Testis (tissue), 3 donors: ENCODE results near the gene TTC39A. TPM values are rescaled to one million over a fixed set of nuclear protein-coding genes. Genes with fewer than 3 reads are reported as not detected.

Source experiments
- DNase-seq: peaks from one replicate; pipeline ENCODE4 v3.0.0-alpha.2; 2019
- H3K27ac ChIP-seq, 2 donors: fragments of 200-600 bp; sonication (generic); one replicate each; pipeline ENCODE4 v1.5.1; 2019
- H3K27me3 ChIP-seq: fragments of 200-600 bp; sonication (generic); one replicate; pipeline ENCODE4 v1.5.1; 2019
- H3K36me3 ChIP-seq: fragments of 200-600 bp; sonication (generic); one replicate; pipeline ENCODE4 v1.5.1; 2017; ENCODE audit warnings: low read depth; ENCODE audit errors: missing control alignments
- H3K4me1 ChIP-seq: fragments of 200-600 bp; sonication (generic); one replicate; pipeline ENCODE4 v1.5.1; 2019
- H3K4me3 ChIP-seq, 2 donors: fragments of 200-600 bp; sonication (generic); one replicate each; pipeline ENCODE4 v1.5.1; 2017 to 2019
- H3K9me3 ChIP-seq: fragments of 200-600 bp; sonication (generic); one replicate; pipeline ENCODE4 v1.5.1; 2017
- POLR2A ChIP-seq: fragments of 450-650 bp; IDR thresholded peaks from one replicate; pipeline ENCODE4 v1.6.1; 2017; ENCODE audit warnings: antibody characterized with exemption, mild to moderate bottlenecking, moderate library complexity
- WGBS, 2 donors: methylation state at CpG; one replicate each; pipeline ENCODE4 v1.1.5; 2018; 5-methylcytosine and 5-hydroxymethylcytosine counted together
- intact Hi-C: fragments of 100-400 bp; cut with DNase I; formaldehyde crosslinking; loops from one replicate; pipeline ENCODE4 v1.15.1; 2023; ENCODE audit warnings: low total_unique reads
- polyA plus RNA-seq: library from polyadenylated mRNA; stranded (reverse); fragments of 350-450 nt; fragmentation: Illumina TruSeq; extraction: RNeasy Lipid Tissue Mini Kit (QIAGEN cat#74804); gene quantifications from one replicate; pipeline ENCODE4 v1.2.3, GENCODE V29; 2014; ENCODE audit warnings: low read depth, low replicate concordance; ENCODE audit not compliant: insufficient read depth
- total RNA-seq, 2 donors: library from RNA; depleted of rRNA; stranded (reverse); fragments of >200 nt; gene quantifications; one replicate each; pipeline ENCODE4 v1.2.3, GENCODE V29; 2016
- TF ChIP-seq, protein P1 (sequence below), 3 experiments: fragments of 450-650 bp in 2 of 3; fragments of 200-600 bp in 1 of 3; sonication (generic) in 1 of 3; IDR thresholded peaks; one replicate each; pipeline ENCODE4 v1.5.1; 2016 to 2019; ENCODE audit warnings: antibody characterized with exemption in 3 of 3, mild to moderate bottlenecking in 2 of 3, moderate library complexity in 1 of 3

The TTC39A gene
- total and polyA plus RNA-seq, 3 donors from 2014 or later = 64.7 to 121 (median 120) TPM

DNA sequence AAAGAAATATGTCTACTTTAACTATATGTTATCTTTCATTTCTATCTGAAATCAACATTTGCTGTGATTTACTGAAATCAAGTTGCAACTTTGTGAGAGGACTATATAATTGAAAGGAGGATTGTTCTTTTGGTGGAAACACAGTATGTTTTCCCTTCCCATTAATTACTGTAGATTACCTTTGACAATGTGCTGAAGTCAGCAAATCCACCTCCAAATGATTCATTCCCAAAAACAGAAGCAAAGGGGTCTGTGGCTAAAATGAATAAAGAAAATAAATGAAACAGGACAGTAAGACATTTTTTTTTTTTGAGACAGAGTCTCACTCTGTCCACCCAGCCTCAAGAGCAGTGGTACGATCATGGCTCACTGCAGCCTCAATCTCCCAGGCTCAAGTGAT lies 35.4 kb upstream of the TTC39A start:
- DNase-seq = no peak
- no peak overlapping the region for H3K4me3 ChIP-seq
- TF ChIP-seq, protein P1, sequence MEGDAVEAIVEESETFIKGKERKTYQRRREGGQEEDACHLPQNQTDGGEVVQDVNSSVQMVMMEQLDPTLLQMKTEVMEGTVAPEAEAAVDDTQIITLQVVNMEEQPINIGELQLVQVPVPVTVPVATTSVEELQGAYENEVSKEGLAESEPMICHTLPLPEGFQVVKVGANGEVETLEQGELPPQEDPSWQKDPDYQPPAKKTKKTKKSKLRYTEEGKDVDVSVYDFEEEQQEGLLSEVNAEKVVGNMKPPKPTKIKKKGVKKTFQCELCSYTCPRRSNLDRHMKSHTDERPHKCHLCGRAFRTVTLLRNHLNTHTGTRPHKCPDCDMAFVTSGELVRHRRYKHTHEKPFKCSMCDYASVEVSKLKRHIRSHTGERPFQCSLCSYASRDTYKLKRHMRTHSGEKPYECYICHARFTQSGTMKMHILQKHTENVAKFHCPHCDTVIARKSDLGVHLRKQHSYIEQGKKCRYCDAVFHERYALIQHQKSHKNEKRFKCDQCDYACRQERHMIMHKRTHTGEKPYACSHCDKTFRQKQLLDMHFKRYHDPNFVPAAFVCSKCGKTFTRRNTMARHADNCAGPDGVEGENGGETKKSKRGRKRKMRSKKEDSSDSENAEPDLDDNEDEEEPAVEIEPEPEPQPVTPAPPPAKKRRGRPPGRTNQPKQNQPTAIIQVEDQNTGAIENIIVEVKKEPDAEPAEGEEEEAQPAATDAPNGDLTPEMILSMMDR (IDR thresholded peaks at IDR 0.05) = no peak
- no peak for TF ChIP-seq POLR2A

DNA sequence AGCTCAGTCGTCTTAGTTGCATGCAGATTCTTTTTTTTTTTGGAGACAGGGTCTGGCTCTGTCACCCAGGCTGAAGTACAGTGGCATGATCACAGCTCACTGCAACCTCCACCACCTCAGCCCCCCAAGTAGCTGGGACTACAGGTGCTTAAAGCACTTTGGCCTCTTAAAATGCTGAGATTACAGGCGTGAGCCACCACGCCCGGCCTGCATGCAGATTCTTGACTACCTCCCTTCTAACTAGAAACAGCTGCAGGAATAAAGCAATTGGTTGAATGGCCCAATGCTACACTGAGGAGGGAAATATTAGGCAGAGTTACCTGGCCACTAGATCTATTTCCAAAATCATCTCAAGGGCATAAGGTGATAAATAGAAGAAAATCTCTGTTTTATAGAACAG lies 29.5 kb upstream of the TTC39A start:
- no peak for TF ChIP-seq POLR2A
- TF ChIP-seq, protein P1 (IDR thresholded peaks at IDR 0.05) = no peak
- H3K27ac ChIP-seq = no peak overlapping the region
- H3K36me3 ChIP-seq = no peaks in the 10 kb centered on the region
- no peak overlapping the region for H3K4me3 ChIP-seq
- no peaks in the 10 kb centered on the region for H3K4me1 ChIP-seq
- DNase-seq = no peak
- WGBS, 2 donors = 96 to 99% methylated on average over 4 of the region's 4 CpGs
- intact Hi-C loops = no loop called here
- H3K27me3 ChIP-seq = no peaks in the 10 kb centered on the region
- no peaks in the 10 kb centered on the region for H3K9me3 ChIP-seq

More for the DNA sequence above, 35.4 kb upstream of the TTC39A start:
- no peaks in the 10 kb centered on the region for H3K9me3 ChIP-seq
- intact Hi-C loops = no loop called here
- H3K4me1 ChIP-seq = no peaks in the 10 kb centered on the region
- 95 to 96% methylated on average over 1 of the region's 1 CpG for WGBS, 2 donors
- no peaks in the 10 kb centered on the region for H3K36me3 ChIP-seq
- H3K27me3 ChIP-seq = no peaks in the 10 kb centered on the region
- no peak overlapping the region for H3K27ac ChIP-seq

DNA sequence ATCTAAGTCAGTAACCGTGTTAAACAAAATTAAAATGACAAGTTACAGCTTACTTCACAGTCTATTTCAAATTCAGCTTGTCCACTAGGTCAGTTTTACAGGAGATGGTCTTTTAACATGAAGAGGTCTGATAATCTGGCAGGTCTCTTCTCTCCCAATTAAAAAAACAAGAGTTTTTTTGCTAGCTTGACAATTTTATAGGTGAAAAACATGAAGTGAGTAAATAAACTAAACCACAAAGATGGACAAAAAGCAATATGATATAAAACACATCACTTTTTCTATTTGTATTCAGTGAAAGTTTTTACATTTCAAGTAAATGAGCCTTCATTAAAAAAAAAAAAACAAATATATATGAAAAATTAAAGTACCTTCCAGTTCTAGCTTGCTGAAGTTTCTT lies 25.0 kb upstream of the TTC39A start:
- H3K9me3 ChIP-seq = no peaks in the 10 kb centered on the region
- no peak overlapping the region for H3K4me3 ChIP-seq
- H3K36me3 ChIP-seq = no peaks in the 10 kb centered on the region
- peaks cover 6% of the 10 kb centered on the region for H3K4me1 ChIP-seq
- no peaks in the 10 kb centered on the region for H3K27me3 ChIP-seq
- TF ChIP-seq, protein P1 (IDR thresholded peaks at IDR 0.05) = no peak
- no peak for TF ChIP-seq POLR2A
- DNase-seq = no peak
- 90 to 91% methylated on average over 1 of the region's 1 CpG for WGBS, 2 donors
- no peak overlapping the region for H3K27ac ChIP-seq
- intact Hi-C loops = no loop called here

DNA sequence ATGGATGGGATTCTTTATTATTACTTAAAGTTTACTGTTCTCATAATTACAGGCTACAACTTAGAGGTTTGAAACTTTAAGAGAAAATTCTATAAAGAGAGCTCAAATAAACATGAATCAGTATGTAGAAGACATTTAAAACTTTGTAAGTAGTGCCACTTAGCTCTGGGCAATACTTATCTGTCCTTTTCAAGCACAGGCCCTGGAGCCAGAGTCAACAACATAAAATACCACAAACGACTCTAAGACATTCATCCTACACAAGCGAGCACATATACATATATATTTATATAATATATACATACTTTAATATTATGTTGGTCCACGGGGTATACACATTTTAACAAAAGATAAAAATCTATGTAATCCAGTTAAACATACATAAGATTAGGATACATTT lies 24.1 kb upstream of the TTC39A start:
- Histone ChIP-seq H3K4me3 (no peak overlapping the region), H3K36me3 (no peaks in the 10 kb centered on the region), H3K4me1 (peaks cover 6% of the 10 kb centered on the region), H3K27ac (no peak overlapping the region), H3K27me3 (no peaks in the 10 kb centered on the region), H3K9me3 (no peaks in the 10 kb centered on the region)
- TF ChIP-seq, protein P1 (IDR thresholded peaks at IDR 0.05) = no peak
- no peak for TF ChIP-seq POLR2A
- 85 to 86% methylated on average over 3 of the region's 3 CpGs for WGBS, 2 donors
- DNase-seq = no peak
- intact Hi-C loops = no loop called here

DNA sequence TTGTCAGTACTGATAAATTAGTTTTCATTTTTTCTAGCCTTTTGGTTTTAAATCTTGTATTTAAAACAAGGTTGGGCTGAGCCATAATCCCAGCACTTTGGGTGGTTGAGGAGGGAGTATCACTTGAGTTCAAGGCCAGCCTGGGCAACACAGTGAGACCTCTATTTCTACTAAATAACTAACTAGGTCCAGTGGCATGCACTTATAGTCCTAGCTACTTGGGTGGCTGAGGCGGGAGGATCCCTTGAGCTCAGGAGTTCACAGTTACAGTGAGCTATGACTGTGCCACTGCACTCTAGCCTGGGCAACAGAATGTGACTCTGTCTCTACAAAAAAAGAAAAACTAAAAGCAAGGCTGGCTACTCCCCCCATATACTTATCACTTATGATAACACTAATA lies 21.5 kb upstream of the TTC39A start:
- H3K9me3 ChIP-seq = no peaks in the 10 kb centered on the region
- no peak overlapping the region for H3K4me3 ChIP-seq
- 37 to 53% methylated on average over 1 of the region's 1 CpG for WGBS, 2 donors
- intact Hi-C loops = no loop called here
- H3K4me1 ChIP-seq = peaks cover 6% of the 10 kb centered on the region
- DNase-seq = peak; percentile 61
- H3K27ac ChIP-seq = peak overlapping the region in 1 of 2 donors; percentile 8
- TF ChIP-seq POLR2A = no peak
- H3K27me3 ChIP-seq = no peaks in the 10 kb centered on the region
- H3K36me3 ChIP-seq = no peaks in the 10 kb centered on the region
